Parathyroid adenoma (tissue), 2 donors: Measurements from ENCODE around the gene PLPPR1.

ENCODE experiments used
- H2AFZ ChIP-seq: fragments of 300-600 bp; sonication (generic); one replicate; pipeline ENCODE4 v1.7.0; 2017; ENCODE audit warnings: antibody characterized with exemption, mild to moderate bottlenecking
- H3K27ac ChIP-seq: fragments of 300-600 bp; sonication (generic); one replicate; pipeline ENCODE4 v1.7.0; 2017
- H3K27me3 ChIP-seq: fragments of 300-600 bp; sonication (generic); one replicate; pipeline ENCODE4 v1.7.0; 2017; ENCODE audit warnings: low read length; ENCODE audit not compliant: control insufficient read depth, insufficient read depth
- H3K36me3 ChIP-seq: fragments of 300-600 bp; sonication (generic); one replicate; pipeline ENCODE4 v1.7.0; 2017; ENCODE audit warnings: low read length; ENCODE audit not compliant: control insufficient read depth, insufficient read depth
- H3K4me1 ChIP-seq: fragments of 300-600 bp; sonication (generic); one replicate; pipeline ENCODE4 v1.7.0; 2017; ENCODE audit warnings: control low read depth
- H3K4me2 ChIP-seq: fragments of 300-600 bp; sonication (generic); one replicate; pipeline ENCODE4 v1.7.0; 2017; ENCODE audit warnings: low read length
- H3K4me3 ChIP-seq: fragments of 300-600 bp; sonication (generic); one replicate; pipeline ENCODE4 v1.7.0; 2017; ENCODE audit warnings: low read depth, low read length
- H3K79me2 ChIP-seq: fragments of 300-600 bp; sonication (generic); one replicate; pipeline ENCODE4 v1.7.0; 2017; ENCODE audit warnings: control low read depth
- H3K9ac ChIP-seq: fragments of 300-600 bp; sonication (generic); one replicate; pipeline ENCODE4 v1.7.0; 2017; ENCODE audit warnings: mild to moderate bottlenecking
- H3K9me3 ChIP-seq: fragments of 300-600 bp; sonication (generic); one replicate; pipeline ENCODE4 v1.7.0; 2017; ENCODE audit warnings: low read length; ENCODE audit not compliant: control insufficient read depth
- TF ChIP-seq, protein P1 (sequence below): fragments of 300-600 bp; sonication (generic); IDR thresholded peaks from one replicate; pipeline ENCODE4 v1.7.0; 2017; ENCODE audit warnings: antibody characterized with exemption, mild to moderate bottlenecking
- donor health status: primary hyperparathyroidism.

Gene PLPPR1

DNA sequence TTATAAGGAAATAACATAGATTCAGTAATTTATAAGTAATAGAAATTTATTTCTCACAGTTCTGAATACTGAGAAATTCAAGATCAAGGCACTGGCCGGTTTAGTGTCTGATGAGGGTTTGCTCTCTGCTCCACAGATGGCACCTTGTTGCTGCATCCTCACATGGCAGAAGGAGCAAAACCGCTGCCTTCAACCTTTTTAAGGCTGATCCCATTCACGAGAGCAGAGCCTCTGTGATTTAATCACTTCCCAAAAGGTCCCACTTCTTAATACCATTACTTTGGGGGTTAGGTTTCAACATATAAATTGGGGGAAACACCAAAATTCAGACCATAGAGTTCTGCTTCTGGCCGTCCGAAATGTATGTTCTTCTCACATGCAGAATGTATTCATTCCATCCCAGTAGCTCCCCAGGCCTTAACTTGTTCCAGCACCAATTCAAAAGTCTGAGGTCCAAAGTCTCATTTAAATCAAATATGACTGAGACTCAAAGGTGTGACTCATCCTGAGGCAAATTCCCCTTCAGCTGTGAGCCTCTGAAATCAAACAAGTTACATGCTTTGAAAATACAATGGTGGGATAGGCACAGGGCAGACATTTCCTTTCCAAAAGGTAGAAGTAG lies 325.7 kb downstream of the PLPPR1 start:
- no peak overlapping the region for H3K9ac ChIP-seq
- H3K27ac ChIP-seq, result no peak overlapping the region
- no peak overlapping the region for H3K4me3 ChIP-seq

DNA sequence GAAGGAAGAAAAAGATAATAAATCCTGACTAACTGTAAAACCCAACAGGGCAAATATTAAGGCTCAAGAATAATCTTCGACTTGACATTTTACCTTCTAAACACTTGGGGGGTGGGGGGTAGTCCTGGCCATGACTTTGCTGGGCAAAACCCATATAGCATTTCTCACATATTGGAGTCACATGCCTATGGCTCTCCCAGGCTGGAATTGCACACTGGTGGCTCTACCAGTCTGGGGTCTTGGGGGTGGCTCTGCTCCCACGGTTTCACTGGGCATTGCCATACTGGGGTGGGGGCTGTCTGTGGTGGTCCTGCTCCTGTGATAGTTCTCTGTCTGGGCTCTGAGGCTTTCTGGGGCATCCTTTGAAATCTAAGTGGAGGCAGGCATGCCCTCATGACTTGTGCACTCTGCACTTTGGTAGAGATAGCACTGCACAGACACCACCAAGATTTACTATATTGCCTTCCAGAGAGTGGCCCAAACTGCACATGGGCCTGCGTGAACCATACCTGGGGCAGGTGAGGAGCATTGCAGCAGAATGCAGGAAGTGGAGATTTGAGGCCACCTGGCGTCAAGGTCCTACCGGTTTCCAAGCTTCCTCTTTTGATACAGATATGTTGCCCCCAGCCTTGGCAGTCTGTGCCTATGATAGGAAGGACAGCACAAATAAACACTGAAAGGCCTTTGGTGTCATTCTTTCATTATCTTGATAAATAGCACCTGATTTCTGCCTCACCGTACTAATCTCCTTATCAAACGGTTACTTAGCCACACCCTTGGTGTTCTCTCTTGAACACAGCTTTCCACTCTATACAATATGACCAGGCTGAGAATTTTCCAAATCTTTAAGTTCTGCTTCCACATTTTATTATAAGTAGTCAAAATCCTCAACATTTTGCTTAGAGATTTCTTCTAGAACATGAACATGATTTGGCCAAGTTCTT lies 326.5 kb downstream of the PLPPR1 start:
- Histone ChIP-seq H3K79me2 (no peaks in the 10 kb centered on the region), H3K9ac (no peak overlapping the region), H3K4me1 (no peaks in the 10 kb centered on the region), H3K27ac (no peak overlapping the region), H3K9me3 (no peaks in the 10 kb centered on the region), H3K4me3 (no peak overlapping the region), H2AFZ (no peak overlapping the region), H3K4me2 (no peak overlapping the region), H3K27me3 (no peaks in the 10 kb centered on the region), H3K36me3 (no peaks in the 10 kb centered on the region)
- TF ChIP-seq, protein P1, sequence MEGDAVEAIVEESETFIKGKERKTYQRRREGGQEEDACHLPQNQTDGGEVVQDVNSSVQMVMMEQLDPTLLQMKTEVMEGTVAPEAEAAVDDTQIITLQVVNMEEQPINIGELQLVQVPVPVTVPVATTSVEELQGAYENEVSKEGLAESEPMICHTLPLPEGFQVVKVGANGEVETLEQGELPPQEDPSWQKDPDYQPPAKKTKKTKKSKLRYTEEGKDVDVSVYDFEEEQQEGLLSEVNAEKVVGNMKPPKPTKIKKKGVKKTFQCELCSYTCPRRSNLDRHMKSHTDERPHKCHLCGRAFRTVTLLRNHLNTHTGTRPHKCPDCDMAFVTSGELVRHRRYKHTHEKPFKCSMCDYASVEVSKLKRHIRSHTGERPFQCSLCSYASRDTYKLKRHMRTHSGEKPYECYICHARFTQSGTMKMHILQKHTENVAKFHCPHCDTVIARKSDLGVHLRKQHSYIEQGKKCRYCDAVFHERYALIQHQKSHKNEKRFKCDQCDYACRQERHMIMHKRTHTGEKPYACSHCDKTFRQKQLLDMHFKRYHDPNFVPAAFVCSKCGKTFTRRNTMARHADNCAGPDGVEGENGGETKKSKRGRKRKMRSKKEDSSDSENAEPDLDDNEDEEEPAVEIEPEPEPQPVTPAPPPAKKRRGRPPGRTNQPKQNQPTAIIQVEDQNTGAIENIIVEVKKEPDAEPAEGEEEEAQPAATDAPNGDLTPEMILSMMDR, result no peak

More for the DNA sequence above, 325.7 kb downstream of the PLPPR1 start:
- H3K9me3 ChIP-seq, result no peaks in the 10 kb centered on the region
- TF ChIP-seq, protein P1, result no peak
- no peak overlapping the region for H3K4me2 ChIP-seq
- H3K27me3 ChIP-seq, result no peaks in the 10 kb centered on the region
- H3K4me1 ChIP-seq, result no peaks in the 10 kb centered on the region
- no peaks in the 10 kb centered on the region for H3K79me2 ChIP-seq
- no peaks in the 10 kb centered on the region for H3K36me3 ChIP-seq
- H2AFZ ChIP-seq, result no peak overlapping the region

GRCh38 chr9:101356619-101357018 lies 328.1 kb downstream of the PLPPR1 start:
- Histone ChIP-seq H3K79me2 (no peaks in the 10 kb centered on the region), H3K9ac (no peak overlapping the region), H3K36me3 (no peaks in the 10 kb centered on the region), H3K27ac (no peak overlapping the region), H2AFZ (no peak overlapping the region), H3K4me1 (no peaks in the 10 kb centered on the region), H3K9me3 (no peaks in the 10 kb centered on the region), H3K4me2 (no peak overlapping the region), H3K27me3 (no peaks in the 10 kb centered on the region), H3K4me3 (no peak overlapping the region)
- TF ChIP-seq, protein P1, result no peak

DNA sequence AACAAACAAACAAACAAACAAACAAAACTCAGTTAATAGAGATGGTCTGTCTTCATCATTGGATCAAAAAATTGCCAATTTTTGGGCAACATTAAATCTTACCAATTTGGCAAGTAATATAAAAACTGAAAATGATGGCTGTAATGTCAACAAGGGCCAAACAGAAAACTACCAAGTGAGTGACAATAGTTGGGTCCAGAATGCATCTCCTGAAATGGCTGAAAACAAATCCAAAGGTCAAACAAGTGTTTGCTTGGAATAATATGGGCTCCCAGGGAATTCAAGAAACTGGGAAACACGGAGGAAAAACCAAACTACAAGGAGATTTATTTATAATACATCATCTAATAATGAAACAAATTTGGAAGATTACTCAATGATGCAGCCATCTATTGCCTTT lies 331.2 kb downstream of the PLPPR1 start:
- no peaks in the 10 kb centered on the region for H3K4me1 ChIP-seq

More for the DNA sequence above, 331.2 kb downstream of the PLPPR1 start:
- Histone ChIP-seq H3K9me3 (no peaks in the 10 kb centered on the region), H3K79me2 (no peaks in the 10 kb centered on the region), H3K4me2 (no peak overlapping the region), H3K27me3 (no peaks in the 10 kb centered on the region), H2AFZ (no peak overlapping the region), H3K36me3 (no peaks in the 10 kb centered on the region), H3K27ac (no peak overlapping the region), H3K4me3 (no peak overlapping the region), H3K9ac (no peak overlapping the region)
- TF ChIP-seq, protein P1, result no peak
